ENCODE results near the gene NPR1. TPM values are rescaled to one million over a fixed set of nuclear protein-coding genes. Genes with fewer than 3 reads are reported as not detected.

The NPR1 gene
- polyA plus RNA-seq = 0.23 and 1.7 TPM in 2 replicates

GRCh38 chr1:153678519-153679336 lies at the start of gene NPR1:
Gene NPR1, plus strand, starts transcription at chr1:153678688. Its CDS starts 421 bp downstream, at chr1:153679109.

GRCh38 chr1:153633754-153634665 lies 44.5 kb upstream of the NPR1 start, which contains the start of gene CHTOP:
Gene CHTOP, plus strand, starts transcription at chr1:153634066. Its CDS starts 2,523 bp downstream, at chr1:153636589.

GRCh38 chr1:153658400-153659174 lies 19.9 kb upstream of the NPR1 start, which contains the start of gene SNAPIN:
Gene SNAPIN, plus strand, starts transcription at chr1:153658703. Its CDS starts 41 bp downstream, at chr1:153658744.

GRCh38 chr1:153670859-153671627 lies 7.4 kb upstream of the NPR1 start, which contains the start of gene ILF2:
Gene ILF2, minus strand, starts transcription at chr1:153670993. Its CDS starts 71 bp downstream, at chr1:153670922.

GRCh38 chr1:153727463-153728304 lies 49.2 kb downstream of the NPR1 start, which contains the start of gene INTS3:
Gene INTS3, plus strand, starts transcription at chr1:153728050. Its CDS starts 585 bp downstream, at chr1:153728635.

Other genes with a start within 250 kb of the NPR1 start
- gene S100A7, start 218.0 kb upstream of the NPR1 start, polyA plus RNA-seq = not detected in 2 replicates
- gene S100A6, start 142.7 kb upstream of the NPR1 start, polyA plus RNA-seq = 19.2 and 39.7 TPM in 2 replicates
- not detected in 2 replicates for gene S100A5, start 137.8 kb upstream of the NPR1 start, polyA plus RNA-seq
- 1.2 and 2.7 TPM in 2 replicates for gene S100A4, start 132.9 kb upstream of the NPR1 start, polyA plus RNA-seq
- gene S100A3, start 129.4 kb upstream of the NPR1 start, polyA plus RNA-seq = not detected in 2 replicates
- not detected in 2 replicates for gene S100A2, start 112.8 kb upstream of the NPR1 start, polyA plus RNA-seq
- gene S100A16, start 65.6 kb upstream of the NPR1 start, polyA plus RNA-seq = 4.3 and 12.6 TPM in 2 replicates
- gene S100A14, start 62.4 kb upstream of the NPR1 start, polyA plus RNA-seq = not detected in 2 replicates
- 35.3 and 50.8 TPM in 2 replicates for gene S100A13, start 51.2 kb upstream of the NPR1 start, polyA plus RNA-seq
- gene S100A1, start 50.3 kb upstream of the NPR1 start, polyA plus RNA-seq = not detected in 2 replicates
- gene CHTOP, start 44.6 kb upstream of the NPR1 start, polyA plus RNA-seq = 26.9 and 28.4 TPM in 2 replicates
- 43.2 and 43.3 TPM in 2 replicates for gene SNAPIN, start 20.0 kb upstream of the NPR1 start, polyA plus RNA-seq
- 91.4 and 99.4 TPM in 2 replicates for gene ILF2, start 7.7 kb upstream of the NPR1 start, polyA plus RNA-seq
- 12.1 and 16.4 TPM in 2 replicates for gene INTS3, start 49.4 kb downstream of the NPR1 start, polyA plus RNA-seq
- 1.2 and 5.0 TPM in 2 replicates for gene SLC27A3, start 96.7 kb downstream of the NPR1 start, polyA plus RNA-seq
- gene GATAD2B, start 244.3 kb downstream of the NPR1 start, polyA plus RNA-seq = 6.8 and 10.9 TPM in 2 replicates